Mammary epithelial cell (primary cell): ENCODE data around the gene BOK.

ENCODE experiments used
- EZH2 ChIP-seq: IDR thresholded peaks from 2 replicates; pipeline ENCODE4 v1.6.1; 2012; ENCODE audit warnings: low read length, inconsistent platforms, borderline replicate concordance
- TF ChIP-seq, protein P1 (sequence below), 2 donors: IDR thresholded peaks in 1 of 2; conservative IDR thresholded peaks in 1 of 2; 2 replicates each; pipeline ENCODE4 v1.5.1; 2011 to 2012; ENCODE audit warnings: inconsistent platforms in 2 of 2, low read length in 2 of 2, mild to moderate bottlenecking in 2 of 2, control low read depth in 1 of 2, low read depth in 1 of 2; ENCODE audit not compliant: insufficient read depth in 1 of 2; ENCODE audit errors: extremely low read depth in 1 of 2

DNA sequence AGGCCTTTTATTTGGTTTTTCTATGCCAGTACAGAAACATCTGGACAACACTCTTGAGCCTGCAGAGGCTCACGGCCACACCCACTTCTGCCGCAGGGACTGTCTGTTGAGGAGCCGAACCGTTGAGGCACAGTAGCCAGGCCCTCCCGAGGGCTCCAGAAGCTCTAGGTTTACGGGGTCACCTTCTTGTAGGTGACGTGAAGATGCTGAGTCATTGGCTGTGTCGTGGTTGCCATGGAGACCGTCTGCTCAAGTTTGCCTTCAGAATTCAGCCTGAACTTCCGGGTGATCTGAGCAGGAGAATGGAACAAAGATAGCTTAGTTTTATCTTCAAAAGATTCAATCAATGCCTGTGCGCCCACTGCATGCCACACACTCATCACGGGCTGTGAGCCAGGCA, 25.9 kb downstream of the BOK start:
- TF ChIP-seq, protein P1, sequence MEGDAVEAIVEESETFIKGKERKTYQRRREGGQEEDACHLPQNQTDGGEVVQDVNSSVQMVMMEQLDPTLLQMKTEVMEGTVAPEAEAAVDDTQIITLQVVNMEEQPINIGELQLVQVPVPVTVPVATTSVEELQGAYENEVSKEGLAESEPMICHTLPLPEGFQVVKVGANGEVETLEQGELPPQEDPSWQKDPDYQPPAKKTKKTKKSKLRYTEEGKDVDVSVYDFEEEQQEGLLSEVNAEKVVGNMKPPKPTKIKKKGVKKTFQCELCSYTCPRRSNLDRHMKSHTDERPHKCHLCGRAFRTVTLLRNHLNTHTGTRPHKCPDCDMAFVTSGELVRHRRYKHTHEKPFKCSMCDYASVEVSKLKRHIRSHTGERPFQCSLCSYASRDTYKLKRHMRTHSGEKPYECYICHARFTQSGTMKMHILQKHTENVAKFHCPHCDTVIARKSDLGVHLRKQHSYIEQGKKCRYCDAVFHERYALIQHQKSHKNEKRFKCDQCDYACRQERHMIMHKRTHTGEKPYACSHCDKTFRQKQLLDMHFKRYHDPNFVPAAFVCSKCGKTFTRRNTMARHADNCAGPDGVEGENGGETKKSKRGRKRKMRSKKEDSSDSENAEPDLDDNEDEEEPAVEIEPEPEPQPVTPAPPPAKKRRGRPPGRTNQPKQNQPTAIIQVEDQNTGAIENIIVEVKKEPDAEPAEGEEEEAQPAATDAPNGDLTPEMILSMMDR (conservative IDR thresholded peaks at IDR 0.05 in 1 of 2, IDR thresholded peaks at IDR 0.05 in 1 of 2; ENCODE audit: extremely low read depth in 1 of 2, insufficient read depth in 1 of 2, low read depth in 1 of 2, low read length in 2 of 2) = no peak
- no peak for TF ChIP-seq EZH2
